Measurements from ENCODE around the gene KRT14.
"Not testable (repeated sequence)": the region's sequence is repeated elsewhere in the genome, so short reads cannot be mapped to it uniquely, and the experiment has no call there.

The KRT14 gene

DNA sequence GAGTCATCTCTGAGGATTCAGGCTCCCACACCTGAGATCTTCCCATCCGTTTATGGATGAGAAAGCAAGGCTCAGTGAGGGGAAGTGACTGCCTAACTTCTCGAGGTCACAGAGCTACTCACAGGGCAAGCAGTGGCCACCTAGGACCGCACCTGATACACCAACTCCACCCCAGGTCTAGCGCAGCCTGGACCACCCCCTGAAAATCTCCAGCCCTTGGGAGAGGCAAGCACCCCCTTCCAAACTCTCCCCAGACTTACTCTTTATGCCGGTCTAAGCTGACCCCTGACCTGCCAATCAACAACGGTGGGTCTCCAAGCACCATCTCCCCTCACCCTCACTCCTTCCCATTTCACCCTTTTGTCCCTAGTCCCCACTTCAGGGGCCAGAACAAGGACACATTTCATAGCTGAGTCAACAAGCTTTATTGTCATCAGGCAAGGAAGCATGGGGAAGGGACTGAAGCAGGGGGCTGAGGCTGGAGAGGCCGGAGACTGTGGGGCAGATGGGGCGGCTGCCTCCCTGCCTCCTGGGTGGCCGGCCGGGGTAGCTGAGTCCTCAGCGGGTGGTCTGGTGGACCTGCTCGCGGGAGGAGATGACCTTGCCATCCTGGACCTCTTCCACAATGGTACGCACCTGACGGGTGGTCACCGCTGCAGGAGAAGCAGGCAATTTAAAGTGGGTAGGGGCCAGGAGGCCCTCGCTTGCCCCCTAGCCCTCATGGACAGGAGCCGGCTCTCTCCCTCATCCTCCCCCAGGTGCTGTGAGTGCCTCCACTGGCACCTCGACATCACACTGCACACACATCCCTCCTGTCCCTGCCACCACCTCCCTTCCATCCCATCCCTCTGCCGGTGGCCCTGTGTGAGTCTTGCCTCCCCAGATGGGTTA is 32.6 kb upstream of the KRT14 start:
- H3K4me3 ChIP-seq (ENCODE audit: low read depth, low read length): no peak overlapping the region
- DNase-seq (ENCODE audit: low read depth): no peak
- TF ChIP-seq, protein P1, sequence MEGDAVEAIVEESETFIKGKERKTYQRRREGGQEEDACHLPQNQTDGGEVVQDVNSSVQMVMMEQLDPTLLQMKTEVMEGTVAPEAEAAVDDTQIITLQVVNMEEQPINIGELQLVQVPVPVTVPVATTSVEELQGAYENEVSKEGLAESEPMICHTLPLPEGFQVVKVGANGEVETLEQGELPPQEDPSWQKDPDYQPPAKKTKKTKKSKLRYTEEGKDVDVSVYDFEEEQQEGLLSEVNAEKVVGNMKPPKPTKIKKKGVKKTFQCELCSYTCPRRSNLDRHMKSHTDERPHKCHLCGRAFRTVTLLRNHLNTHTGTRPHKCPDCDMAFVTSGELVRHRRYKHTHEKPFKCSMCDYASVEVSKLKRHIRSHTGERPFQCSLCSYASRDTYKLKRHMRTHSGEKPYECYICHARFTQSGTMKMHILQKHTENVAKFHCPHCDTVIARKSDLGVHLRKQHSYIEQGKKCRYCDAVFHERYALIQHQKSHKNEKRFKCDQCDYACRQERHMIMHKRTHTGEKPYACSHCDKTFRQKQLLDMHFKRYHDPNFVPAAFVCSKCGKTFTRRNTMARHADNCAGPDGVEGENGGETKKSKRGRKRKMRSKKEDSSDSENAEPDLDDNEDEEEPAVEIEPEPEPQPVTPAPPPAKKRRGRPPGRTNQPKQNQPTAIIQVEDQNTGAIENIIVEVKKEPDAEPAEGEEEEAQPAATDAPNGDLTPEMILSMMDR (IDR thresholded peaks at IDR 0.05; ENCODE audit: low read depth, low read length, missing control alignments): no peak

DNA sequence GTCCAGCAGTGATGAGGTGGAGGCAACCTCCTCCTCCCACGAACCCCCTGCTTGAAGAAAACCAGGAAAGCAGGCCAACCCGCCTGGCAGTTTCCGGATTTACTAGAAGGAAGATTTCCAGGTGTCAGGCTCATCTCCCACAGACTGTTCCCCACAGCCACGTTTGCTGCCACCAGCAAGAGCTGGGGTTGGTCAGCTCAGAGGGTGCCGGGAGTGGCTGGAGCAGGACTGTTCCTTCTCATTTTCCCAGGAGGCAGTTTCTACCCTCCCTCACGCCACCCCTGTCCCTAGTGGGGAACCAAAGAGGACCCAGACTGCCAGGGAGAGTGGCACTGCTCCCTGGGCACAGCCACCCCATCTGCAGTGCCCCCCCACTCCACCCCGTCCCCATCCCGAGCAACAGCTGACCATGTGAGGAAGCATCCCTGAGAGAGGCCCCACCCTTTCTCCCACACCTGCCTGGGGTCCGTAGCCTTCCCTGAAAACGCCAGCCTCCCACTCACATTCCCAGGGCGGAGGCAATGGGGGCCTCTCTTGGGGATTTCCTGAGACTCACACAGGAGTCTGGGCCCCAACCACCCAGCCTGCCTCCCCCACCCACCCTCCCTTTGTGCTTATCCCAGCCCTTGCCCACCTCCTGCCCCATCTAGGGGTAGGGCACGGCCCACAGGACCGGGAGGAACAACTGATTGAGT is 31.8 kb upstream of the KRT14 start:
- H3K4me3 ChIP-seq (ENCODE audit: low read depth, low read length): no peak overlapping the region
- TF ChIP-seq, protein P1 (IDR thresholded peaks at IDR 0.05; ENCODE audit: low read depth, low read length, missing control alignments): no peak
- DNase-seq (ENCODE audit: low read depth): no peak

DNA sequence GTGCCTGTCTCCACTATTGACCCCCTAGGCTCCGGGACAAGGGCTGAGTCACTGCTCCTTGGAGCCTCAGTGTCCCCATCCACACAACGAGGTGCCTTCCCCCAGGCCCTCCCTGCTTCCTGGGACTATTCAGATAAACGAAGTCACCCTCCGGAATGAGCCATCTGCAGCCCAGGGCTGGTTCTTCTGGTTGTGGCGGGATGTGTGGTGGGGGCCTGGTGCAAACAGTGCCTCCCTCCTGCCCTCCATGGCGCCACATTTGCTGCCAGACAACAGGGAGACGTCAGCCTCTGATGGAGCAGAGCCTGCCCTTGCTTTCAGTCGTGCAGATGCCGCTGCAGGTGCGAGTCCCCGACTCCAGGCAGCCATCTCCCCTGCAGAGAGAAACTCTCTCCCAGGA is 31.0 kb upstream of the KRT14 start:
- no peak overlapping the region for H3K4me3 ChIP-seq (ENCODE audit: low read depth, low read length)
- TF ChIP-seq, protein P1 (IDR thresholded peaks at IDR 0.05; ENCODE audit: low read depth, low read length, missing control alignments): no peak
- DNase-seq (ENCODE audit: low read depth): no peak

DNA sequence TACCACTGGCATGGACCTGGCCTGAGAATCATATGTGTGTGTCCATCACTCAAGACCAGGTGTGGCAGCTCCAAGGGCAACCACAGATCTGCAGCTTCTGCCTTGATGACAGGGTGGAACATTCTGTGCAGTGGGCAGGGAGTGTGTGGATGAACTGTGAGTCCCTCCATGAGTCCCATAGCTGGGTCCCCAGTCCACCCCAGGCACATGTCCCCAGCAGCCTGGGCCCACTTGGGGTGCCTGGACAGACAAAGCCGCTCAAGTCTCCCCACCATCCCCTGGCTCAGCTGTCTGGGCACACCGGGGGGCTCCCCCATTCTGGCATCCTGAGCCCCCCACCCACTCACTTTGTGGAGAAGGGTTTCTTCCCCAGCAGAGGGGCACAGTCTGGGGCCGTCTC is 30.4 kb upstream of the KRT14 start:
- TF ChIP-seq, protein P1 (IDR thresholded peaks at IDR 0.05; ENCODE audit: low read depth, low read length, missing control alignments): no peak
- H3K4me3 ChIP-seq (ENCODE audit: low read depth, low read length): no peak overlapping the region
- no peak for DNase-seq (ENCODE audit: low read depth)

DNA sequence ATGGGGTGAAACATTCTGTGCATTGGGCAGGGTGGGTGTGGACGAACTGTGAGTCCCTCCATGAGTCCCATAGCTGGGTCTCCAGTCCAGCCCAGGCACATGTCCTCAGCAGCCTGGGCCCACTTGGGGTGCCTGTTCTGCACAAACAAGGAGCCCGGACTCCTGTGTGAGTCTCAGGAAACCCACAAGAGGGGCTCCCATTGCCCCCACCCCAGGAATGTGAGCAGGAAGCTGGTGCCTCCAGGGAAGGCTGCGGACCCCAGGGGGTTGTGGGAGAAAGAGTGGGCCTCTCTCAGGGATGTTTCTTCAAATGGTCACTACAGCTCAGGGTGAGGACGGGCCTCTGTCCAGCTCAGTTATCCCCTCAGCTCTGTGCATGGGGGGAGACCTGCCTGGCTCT is 29.8 kb upstream of the KRT14 start:
- not testable (repeated sequence) for DNase-seq (ENCODE audit: low read depth); H3K4me3 ChIP-seq (ENCODE audit: low read depth, low read length)

DNA sequence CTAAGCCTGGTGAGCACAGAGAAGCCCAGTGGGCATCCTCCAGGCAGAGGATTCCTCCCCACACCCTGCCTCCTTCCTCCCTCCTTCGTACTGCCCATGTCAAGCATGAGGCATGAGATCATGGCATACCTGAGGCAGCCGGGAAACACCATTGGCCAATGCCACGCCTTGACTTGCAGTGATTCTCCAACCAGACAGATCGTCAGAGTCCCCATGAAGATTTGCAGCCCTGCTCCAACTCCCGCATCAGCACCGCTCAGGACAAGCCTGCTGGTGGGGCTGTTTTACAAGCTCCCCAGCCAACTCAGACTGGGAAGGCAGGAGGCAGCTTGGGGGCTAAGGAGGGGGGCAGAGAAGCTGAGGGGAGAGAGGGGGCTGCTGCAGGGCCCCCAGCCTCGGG is 28.8 kb upstream of the KRT14 start:
- DNase-seq (ENCODE audit: low read depth): no peak
- TF ChIP-seq, protein P1 (IDR thresholded peaks at IDR 0.05; ENCODE audit: low read depth, low read length, missing control alignments): no peak
- no peak overlapping the region for H3K4me3 ChIP-seq (ENCODE audit: low read depth, low read length)

DNA sequence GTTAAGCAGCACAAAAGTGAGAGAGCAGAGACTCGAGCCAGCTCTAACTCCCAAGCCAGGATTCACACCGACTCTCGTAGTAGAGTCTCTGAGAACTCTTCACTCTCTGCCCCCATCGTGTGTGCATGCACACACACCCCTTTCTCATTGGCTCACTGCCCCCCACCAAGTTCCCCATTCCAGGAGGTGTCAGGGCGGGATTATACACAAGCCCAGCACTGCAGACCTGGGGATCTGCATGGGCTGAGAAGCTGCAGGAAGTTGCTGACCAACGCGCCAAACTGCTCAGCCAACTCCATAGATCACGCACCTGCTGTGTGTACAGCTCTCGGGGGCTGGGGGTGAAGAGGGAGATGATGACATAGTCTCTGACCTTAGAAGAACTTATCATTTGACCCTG is 28.1 kb upstream of the KRT14 start:
- DNase-seq (ENCODE audit: low read depth); H3K4me3 ChIP-seq (ENCODE audit: low read depth, low read length): not testable (repeated sequence)

DNA sequence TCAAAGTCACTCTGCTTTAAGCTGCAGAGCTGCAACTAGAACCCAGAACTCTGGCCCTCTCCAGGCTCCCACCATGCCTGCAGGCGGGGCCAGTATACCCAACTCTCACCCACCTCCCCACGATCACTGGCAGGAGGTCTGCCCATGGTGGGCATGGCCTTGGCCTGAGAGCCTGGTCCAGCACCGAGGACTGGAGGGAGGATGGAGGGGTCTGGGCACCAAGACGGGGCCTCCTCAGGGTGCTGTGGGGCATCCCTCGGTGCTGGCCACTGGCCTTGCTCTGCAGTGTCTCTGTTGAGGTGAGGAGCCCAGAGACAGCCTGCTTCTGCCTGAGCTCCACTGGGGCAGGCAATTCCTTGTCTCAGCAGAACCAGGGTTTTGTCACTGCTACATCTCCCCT is 27.4 kb upstream of the KRT14 start:
- DNase-seq (ENCODE audit: low read depth): no peak
- H3K4me3 ChIP-seq (ENCODE audit: low read depth, low read length): no peak overlapping the region
- TF ChIP-seq, protein P1 (IDR thresholded peaks at IDR 0.05; ENCODE audit: low read depth, low read length, missing control alignments): no peak
